Measurements from ENCODE around the gene CCDC127.

CCDC127 gene

GRCh38 chr5:189486-189885, 28.5 kb downstream of the CCDC127 start:
- Histone ChIP-seq H3K9ac (ENCODE audit: low read length in 2 of 2) (no peak overlapping the region), H3K4me1 (ENCODE audit: control insufficient read depth, insufficient read depth, low read length) (peaks cover 32% of the 10 kb centered on the region)

GRCh38 chr5:188488-189481, 29.2 kb downstream of the CCDC127 start:
- Histone ChIP-seq H3K27ac (ENCODE audit: low read length) (no peak overlapping the region), H3K27me3 (ENCODE audit: control insufficient read depth in 1 of 2, insufficient read depth in 2 of 2, low read length in 2 of 2) (no peaks in the 10 kb centered on the region), H3K9ac (ENCODE audit: low read length in 2 of 2) (peak overlapping the region; percentile 5 to 60), H3K4me3 (ENCODE audit: low read length in 2 of 2) (peak overlapping the region; percentile 47 to 72), H3K9me3 (ENCODE audit: control insufficient read depth in 2 of 2, low read length in 2 of 2) (no peaks in the 10 kb centered on the region), H3K36me3 (ENCODE audit: control insufficient read depth in 2 of 2, insufficient read depth in 2 of 2, low read length in 2 of 2) (no peaks in the 10 kb centered on the region), H3K4me1 (ENCODE audit: control insufficient read depth, insufficient read depth, low read length) (peaks cover 32% of the 10 kb centered on the region)

More at GRCh38 chr5:189486-189885, 28.5 kb downstream of the CCDC127 start:
- H3K4me3 ChIP-seq (ENCODE audit: low read length in 2 of 2), result no peak overlapping the region
- no peaks in the 10 kb centered on the region for H3K9me3 ChIP-seq (ENCODE audit: control insufficient read depth in 2 of 2, low read length in 2 of 2)
- no peaks in the 10 kb centered on the region for H3K36me3 ChIP-seq (ENCODE audit: control insufficient read depth in 2 of 2, insufficient read depth in 2 of 2, low read length in 2 of 2)
- H3K27me3 ChIP-seq (ENCODE audit: control insufficient read depth in 1 of 2, insufficient read depth in 2 of 2, low read length in 2 of 2), result no peaks in the 10 kb centered on the region
- H3K27ac ChIP-seq (ENCODE audit: low read length), result no peak overlapping the region

GRCh38 chr5:187617-188451, 30.1 kb downstream of the CCDC127 start:
- Histone ChIP-seq H3K36me3 (ENCODE audit: control insufficient read depth in 2 of 2, insufficient read depth in 2 of 2, low read length in 2 of 2) (no peaks in the 10 kb centered on the region), H3K4me1 (ENCODE audit: control insufficient read depth, insufficient read depth, low read length) (peaks cover 32% of the 10 kb centered on the region), H3K27me3 (ENCODE audit: control insufficient read depth in 1 of 2, insufficient read depth in 2 of 2, low read length in 2 of 2) (no peaks in the 10 kb centered on the region), H3K9ac (ENCODE audit: low read length in 2 of 2) (peak overlapping the region; percentile 5 to 60), H3K9me3 (ENCODE audit: control insufficient read depth in 2 of 2, low read length in 2 of 2) (no peaks in the 10 kb centered on the region), H3K27ac (ENCODE audit: low read length) (no peak overlapping the region), H3K4me3 (ENCODE audit: low read length in 2 of 2) (peak overlapping the region; percentile 47 to 72)

- H3K27ac ChIP-seq (ENCODE audit: low read length), result no peak overlapping the region
Measured at GRCh38 chr5:187042-187431, 30.9 kb downstream of the CCDC127 start.

GRCh38 chr5:186091-187041, 31.6 kb downstream of the CCDC127 start:
- Histone ChIP-seq H3K4me3 (ENCODE audit: low read length in 2 of 2) (no peak overlapping the region), H3K36me3 (ENCODE audit: control insufficient read depth in 2 of 2, insufficient read depth in 2 of 2, low read length in 2 of 2) (no peaks in the 10 kb centered on the region), H3K9me3 (ENCODE audit: control insufficient read depth in 2 of 2, low read length in 2 of 2) (no peaks in the 10 kb centered on the region), H3K27me3 (ENCODE audit: control insufficient read depth in 1 of 2, insufficient read depth in 2 of 2, low read length in 2 of 2) (no peaks in the 10 kb centered on the region), H3K27ac (ENCODE audit: low read length) (no peak overlapping the region), H3K4me1 (ENCODE audit: control insufficient read depth, insufficient read depth, low read length) (peaks cover 25% of the 10 kb centered on the region), H3K9ac (ENCODE audit: low read length in 2 of 2) (no peak overlapping the region)

More at GRCh38 chr5:187042-187431, 30.9 kb downstream of the CCDC127 start:
- Histone ChIP-seq H3K9me3 (ENCODE audit: control insufficient read depth in 2 of 2, low read length in 2 of 2) (no peaks in the 10 kb centered on the region), H3K4me1 (ENCODE audit: control insufficient read depth, insufficient read depth, low read length) (peaks cover 32% of the 10 kb centered on the region), H3K36me3 (ENCODE audit: control insufficient read depth in 2 of 2, insufficient read depth in 2 of 2, low read length in 2 of 2) (no peaks in the 10 kb centered on the region), H3K27me3 (ENCODE audit: control insufficient read depth in 1 of 2, insufficient read depth in 2 of 2, low read length in 2 of 2) (no peaks in the 10 kb centered on the region), H3K4me3 (ENCODE audit: low read length in 2 of 2) (no peak overlapping the region), H3K9ac (ENCODE audit: low read length in 2 of 2) (no peak overlapping the region)

GRCh38 chr5:185095-186070, 32.6 kb downstream of the CCDC127 start:
- Histone ChIP-seq H3K36me3 (ENCODE audit: control insufficient read depth in 2 of 2, insufficient read depth in 2 of 2, low read length in 2 of 2) (no peaks in the 10 kb centered on the region), H3K27me3 (ENCODE audit: control insufficient read depth in 1 of 2, insufficient read depth in 2 of 2, low read length in 2 of 2) (no peaks in the 10 kb centered on the region), H3K9me3 (ENCODE audit: control insufficient read depth in 2 of 2, low read length in 2 of 2) (no peaks in the 10 kb centered on the region), H3K27ac (ENCODE audit: low read length) (no peak overlapping the region), H3K4me1 (ENCODE audit: control insufficient read depth, insufficient read depth, low read length) (peaks cover 16% of the 10 kb centered on the region), H3K4me3 (ENCODE audit: low read length in 2 of 2) (no peak overlapping the region), H3K9ac (ENCODE audit: low read length in 2 of 2) (no peak overlapping the region)

- Histone ChIP-seq H3K4me3 (ENCODE audit: low read length in 2 of 2) (no peak overlapping the region), H3K27ac (ENCODE audit: low read length) (no peak overlapping the region), H3K4me1 (ENCODE audit: control insufficient read depth, insufficient read depth, low read length) (peaks cover 14% of the 10 kb centered on the region), H3K36me3 (ENCODE audit: control insufficient read depth in 2 of 2, insufficient read depth in 2 of 2, low read length in 2 of 2) (no peaks in the 10 kb centered on the region), H3K9ac (ENCODE audit: low read length in 2 of 2) (peak overlapping the region in 1 of 2 donors; percentile 5), H3K27me3 (ENCODE audit: control insufficient read depth in 1 of 2, insufficient read depth in 2 of 2, low read length in 2 of 2) (no peaks in the 10 kb centered on the region), H3K9me3 (ENCODE audit: control insufficient read depth in 2 of 2, low read length in 2 of 2) (no peaks in the 10 kb centered on the region)
Measured at GRCh38 chr5:184471-184870, 33.5 kb downstream of the CCDC127 start.

GRCh38 chr5:182126-182525, 35.8 kb downstream of the CCDC127 start:
- Histone ChIP-seq H3K27me3 (ENCODE audit: control insufficient read depth in 1 of 2, insufficient read depth in 2 of 2, low read length in 2 of 2) (no peaks in the 10 kb centered on the region), H3K36me3 (ENCODE audit: control insufficient read depth in 2 of 2, insufficient read depth in 2 of 2, low read length in 2 of 2) (no peaks in the 10 kb centered on the region), H3K27ac (ENCODE audit: low read length) (no peak overlapping the region), H3K9me3 (ENCODE audit: control insufficient read depth in 2 of 2, low read length in 2 of 2) (no peaks in the 10 kb centered on the region), H3K4me3 (ENCODE audit: low read length in 2 of 2) (no peak overlapping the region), H3K9ac (ENCODE audit: low read length in 2 of 2) (no peak overlapping the region), H3K4me1 (ENCODE audit: control insufficient read depth, insufficient read depth, low read length) (peaks cover 3% of the 10 kb centered on the region)

- H3K36me3 ChIP-seq (ENCODE audit: control insufficient read depth in 2 of 2, insufficient read depth in 2 of 2, low read length in 2 of 2), result no peaks in the 10 kb centered on the region
- no peak overlapping the region for H3K27ac ChIP-seq (ENCODE audit: low read length)
- no peak overlapping the region for H3K9ac ChIP-seq (ENCODE audit: low read length in 2 of 2)
- H3K9me3 ChIP-seq (ENCODE audit: control insufficient read depth in 2 of 2, low read length in 2 of 2), result no peaks in the 10 kb centered on the region
- peaks cover 3% of the 10 kb centered on the region for H3K4me1 ChIP-seq (ENCODE audit: control insufficient read depth, insufficient read depth, low read length)
- H3K27me3 ChIP-seq (ENCODE audit: control insufficient read depth in 1 of 2, insufficient read depth in 2 of 2, low read length in 2 of 2), result no peaks in the 10 kb centered on the region
- no peak overlapping the region for H3K4me3 ChIP-seq (ENCODE audit: low read length in 2 of 2)
Measured at GRCh38 chr5:181566-181965, 36.4 kb downstream of the CCDC127 start.

All from stomach smooth muscle (tissue), 2 donors.